ENCODE measurements around the gene PPP1R18. TPM values are rescaled to one million over a fixed set of nuclear protein-coding genes. Genes with fewer than 3 reads are reported as not detected.
A peak's percentile ranks its signal among the peaks of the same experiment; 100 is the strongest.

Gene PPP1R18
- total and polyA plus RNA-seq, 2 of the 4 experiments (the other 2 are of a cell fraction): 31.9 to 134 TPM

GRCh38 chr6:30717129-30717844 lies 30.8 kb upstream of the PPP1R18 start, which contains the start of gene MDC1 (continued):
- TF ChIP-seq CEBPB (IDR thresholded peaks at IDR 0.05; ENCODE audit: low read depth, low read length) (peak; percentile 73; the same call in 1 of the 2 replicates), BHLHE40 (IDR thresholded peaks at IDR 0.05; ENCODE audit: low read depth, low read length) (peak; percentile 24; the same call in 1 of the 2 replicates)

GRCh38 chr6:30716879-30717128 lies 30.4 kb upstream of the PPP1R18 start:
- Histone ChIP-seq H4K8ac (ENCODE audit: low read depth in 2 of 2, low read length in 2 of 2) (peak overlapping the region; percentile 84 to 96), H4K5ac (ENCODE audit: low read depth, low read length) (peak overlapping the region; percentile 55), H2BK15ac (ENCODE audit: low read depth, low read length) (peak overlapping the region; percentile 59), H3K9me3 (ENCODE audit: control insufficient read depth, insufficient read depth, low read length) (no peaks in the 10 kb centered on the region), H4K20me1 (ENCODE audit: insufficient read depth, low read length) (peaks cover 5% of the 10 kb centered on the region), H3K79me1 (ENCODE audit: low read depth in 1 of 2, low read length in 2 of 2) (peaks cover 15 to 41% of the 10 kb centered on the region in 2 experiments), H3K4me3 (ENCODE audit: insufficient read depth, low read depth, low read length) (peak overlapping the region; percentile 61), H3K18ac (ENCODE audit: low read depth, low read length) (peak overlapping the region; percentile 5), H3K4ac (ENCODE audit: low read depth, low read length) (peak overlapping the region; percentile 87), H3K9ac (ENCODE audit: low read depth, low read length) (peak overlapping the region; percentile 76), H3K4me1 (ENCODE audit: control insufficient read depth, insufficient read depth, low read length) (peaks cover 4% of the 10 kb centered on the region; the same call in 1 of the 2 replicates), H3K27me3 (ENCODE audit: control insufficient read depth, insufficient read depth, low read length) (no peaks in the 10 kb centered on the region), H3K4me2 (ENCODE audit: low read depth, low read length) (peak overlapping the region; percentile 90), H2BK20ac (ENCODE audit: low read depth, low read length) (peak overlapping the region; percentile 8; the same call in 1 of the 2 replicates), H2AK5ac (ENCODE audit: low read depth, low read length) (peak overlapping the region; percentile 99), H2AFZ (replicated peaks; ENCODE audit: low read length, poor library complexity) (peak overlapping the region; percentile 95), H4K91ac (ENCODE audit: insufficient read depth, low read depth, low read length) (peak overlapping the region; percentile 97), H3K56ac (ENCODE audit: extremely low read depth, insufficient read depth, low read length) (peak overlapping the region; percentile 86), H3K36me3 (ENCODE audit: control insufficient read depth, insufficient read depth, low read length) (peaks cover 19% of the 10 kb centered on the region), H3K23ac (ENCODE audit: low read depth, low read length) (peak overlapping the region; percentile 20; the same call in 1 of the 2 replicates), H3K9me1 (ENCODE audit: insufficient read depth, low read length) (peaks cover 5% of the 10 kb centered on the region), H2BK5ac (ENCODE audit: low read depth, low read length, poor library complexity, severe bottlenecking) (peak overlapping the region; percentile 83), H2BK120ac (ENCODE audit: low read depth, low read length) (peak overlapping the region; percentile 50), H2AK9ac (replicated peaks; ENCODE audit: low read depth, low read length, poor library complexity) (peak overlapping the region; percentile 79), H3K14ac (replicated peaks; ENCODE audit: low read depth, low read length) (peak overlapping the region; percentile 83), H3K27ac (ENCODE audit: insufficient read depth, low read length) (peak overlapping the region; percentile 78)
- dilution Hi-C loops (cut with HindIII; ENCODE audit: low sequenced_read_pairs, unreplicated experiment) (no loop called here), in situ Hi-C loops (cut with MboI; ENCODE audit: low sequenced_read_pairs) (no loop called here), intact Hi-C loops (cut with micrococcal nuclease) (loop anchor here (1.0 kb wide), 1 partner anchor 26 kb away; no protein-coding TSS in a partner anchor)
- ChIA-PET CTCF (no interaction called here), POLR2A (ENCODE audit: unreplicated experiment) (no interaction called here)
- BruUV-seq (replicated peaks): no TSS peak
- DNase-seq: no peak
- TF ChIP-seq CHD1 (IDR thresholded peaks at IDR 0.05; ENCODE audit: low read depth, low read length) (0 out of 2 replicates have a peak, but pooled peaks have one; percentile 26), MAFK (IDR thresholded peaks at IDR 0.05; ENCODE audit: low read depth, low read length) (no peak)
- no peak for ATAC-seq (ENCODE audit: low read depth)
- no CpG with 5 or more reads among the region's 8 CpGs for WGBS, 2 experiments (ENCODE audit: extremely low coverage in 2 of 2, insufficient read length in 1 of 2)

Measured in IMR-90 (cell line).